SK-N-SH (cell line): ENCODE results near the gene KCTD7. TPM values are rescaled to one million over a fixed set of nuclear protein-coding genes. Genes with fewer than 3 reads are reported as not detected.
"Not testable (repeated sequence)": the region's sequence is repeated elsewhere in the genome, so short reads cannot be mapped to it uniquely, and the experiment has no call there.

Source experiments
- CTCF ChIA-PET: fragments of 300-600, 350-600 bp; formaldehyde crosslinking; extraction: SDS; loops from one replicate; lab custom pipeline; 2021; lab: Yijun Ruan, JAX
- POLR2A ChIA-PET: fragments of 350-600 bp; sonication (Branson Sonifier 250); formaldehyde crosslinking; extraction: SDS; loops from one replicate; lab custom pipeline; 2020; ENCODE audit warnings: antibody characterized with exemption, inconsistent platforms; lab: Yijun Ruan, JAX
- DNase-seq: peaks from one replicate; pipeline ENCODE4 v3.0.0; 2012
- H2AFZ ChIP-seq: fragments of 200-600 bp; sonication (generic); 2 replicates; pipeline ENCODE4 v1.8.1; 2016; ENCODE audit warnings: antibody characterized with exemption, mild to moderate bottlenecking, low read depth
- H3F3A ChIP-seq: fragments of 200-600 bp; sonication (generic); replicated peaks from 2 replicates; pipeline ENCODE3; 2016; ENCODE audit warnings: antibody characterized with exemption, mild to moderate bottlenecking; ENCODE audit not compliant: insufficient read depth
- H3K27ac ChIP-seq, 2 experiments: fragments of 200-500 bp in 1 of 2; fragments of 200-600 bp in 1 of 2; sonication (Bioruptor generic) in 1 of 2; sonication (generic), shearing (Covaris generic) in 1 of 2; 2 replicates each; pipeline versions ENCODE4 v1.5.1 to v1.6.1; 2014 to 2016; ENCODE audit warnings: low read depth in 2 of 2, inconsistent platforms in 1 of 2, low read length in 1 of 2, mild to moderate bottlenecking in 1 of 2, mixed read lengths in 1 of 2
- H3K27me3 ChIP-seq: fragments of 200-600 bp; sonication (generic), shearing (Covaris generic); 2 replicates; pipeline ENCODE4 v1.6.1; 2016; ENCODE audit warnings: mixed run types; ENCODE audit not compliant: insufficient read depth
- H3K36me3 ChIP-seq, 2 experiments: fragments of 200-500 bp in 1 of 2; fragments of 200-600 bp in 1 of 2; sonication (Bioruptor generic) in 1 of 2; sonication (generic) in 1 of 2; replicated peaks in 1 of 2; 2 replicates each; pipeline versions ENCODE3 to v1.5.1; 2014 to 2016; ENCODE audit warnings: low read length in 1 of 2, mild to moderate bottlenecking in 1 of 2; ENCODE audit not compliant: insufficient read depth in 2 of 2, control insufficient read depth in 1 of 2
- H3K4me1 ChIP-seq, 2 experiments: fragments of 200-500 bp in 1 of 2; fragments of 200-600 bp in 1 of 2; sonication (Bioruptor generic) in 1 of 2; sonication (generic), shearing (Covaris generic) in 1 of 2; 2 replicates each; pipeline versions ENCODE4 v1.5.1 to v1.6.1; 2014 to 2016; ENCODE audit warnings: low read depth in 1 of 2, low read length in 1 of 2, mixed run types in 1 of 2; ENCODE audit not compliant: insufficient read depth in 2 of 2, control insufficient read depth in 1 of 2
- H3K4me2 ChIP-seq: fragments of 200-600 bp; sonication (generic), shearing (Covaris generic); 2 replicates; pipeline ENCODE4 v1.6.1; 2017; ENCODE audit warnings: mixed run types
- H3K4me3 ChIP-seq, 2 experiments: fragments of 200-500 bp in 1 of 2; fragments of 200-600 bp in 1 of 2; sonication (Bioruptor generic) in 1 of 2; sonication (generic), shearing (Covaris generic) in 1 of 2; 2 replicates each; pipeline versions ENCODE4 v1.5.1 to v1.8.1; 2014 to 2016; ENCODE audit warnings: low read depth in 2 of 2, inconsistent platforms in 1 of 2, low read length in 1 of 2, mild to moderate bottlenecking in 1 of 2, mixed read lengths in 1 of 2, moderate library complexity in 1 of 2
- H3K79me2 ChIP-seq: fragments of 200-600 bp; sonication (generic); 2 replicates; pipeline ENCODE4 v1.8.1; 2017; ENCODE audit warnings: mild to moderate bottlenecking; ENCODE audit not compliant: insufficient read depth
- H3K9ac ChIP-seq: fragments of 200-600 bp; sonication (generic); 2 replicates; pipeline ENCODE4 v1.6.1; 2017; ENCODE audit warnings: mixed run types
- H3K9me2 ChIP-seq: fragments of 200-600 bp; sonication (generic); 2 replicates; pipeline ENCODE4 v1.6.1; 2017; ENCODE audit warnings: mixed run types
- H3K9me3 ChIP-seq: fragments of 200-600 bp; sonication (generic); 2 replicates; pipeline ENCODE4 v1.6.1; 2017; ENCODE audit warnings: mixed run types, mild to moderate bottlenecking, moderate library complexity
- H4K20me1 ChIP-seq: fragments of 200-600 bp; sonication (generic); 2 replicates; pipeline ENCODE4 v1.6.1; 2017; ENCODE audit warnings: mild to moderate bottlenecking, mixed run types; ENCODE audit not compliant: insufficient read depth
- EP300 ChIP-seq, 2 experiments: IDR thresholded peaks; 2 replicates each; pipeline versions ENCODE4 v1.4.0 to v1.6.1; 2012; ENCODE audit warnings: borderline replicate concordance in 1 of 2, low read depth in 1 of 2, low read length in 1 of 2
- FOSL2 ChIP-seq: IDR thresholded peaks from 2 replicates; pipeline ENCODE4 v1.4.0; 2012; ENCODE audit warnings: low read depth, mild to moderate bottlenecking, moderate library complexity, borderline replicate concordance
- GATA2 ChIP-seq: sonication (generic); formaldehyde crosslinking; IDR thresholded peaks from 2 replicates; pipeline ENCODE4 v1.5.0; 2020; ENCODE audit warnings: mild to moderate bottlenecking, missing genetic modification reagents
- JUND ChIP-seq: IDR thresholded peaks from 2 replicates; pipeline ENCODE4 v1.4.0; 2012
- MAX ChIP-seq: IDR thresholded peaks from 2 replicates; pipeline ENCODE4 v1.4.0; 2012; ENCODE audit warnings: low read depth
- MEF2A ChIP-seq: IDR thresholded peaks from 2 replicates; pipeline ENCODE4 v1.4.0; 2012; ENCODE audit warnings: low read depth, borderline replicate concordance
- MXI1 ChIP-seq: IDR thresholded peaks from 2 replicates; pipeline ENCODE4 v1.6.1; 2012; ENCODE audit warnings: mild to moderate bottlenecking, low read depth, low read length, improper control_type of control experiment
- NRF1 ChIP-seq: IDR thresholded peaks from 2 replicates; pipeline ENCODE4 v1.6.1; 2012; ENCODE audit warnings: low read depth, mild to moderate bottlenecking, low read length
- PBX3 ChIP-seq: IDR thresholded peaks from 2 replicates; pipeline ENCODE4; 2012
- POLR2AphosphoS5 ChIP-seq: IDR thresholded peaks from 2 replicates; pipeline ENCODE4 v1.6.1; 2012; ENCODE audit warnings: low read depth, low read length
- RAD21 ChIP-seq: IDR thresholded peaks from 2 replicates; pipeline ENCODE4 v1.6.1; 2012; ENCODE audit warnings: mild to moderate bottlenecking, low read length
- RXRA ChIP-seq: IDR thresholded peaks from 2 replicates; pipeline ENCODE4 v1.4.0; 2012; ENCODE audit warnings: low read depth, mild to moderate bottlenecking, borderline replicate concordance
- TAF1 ChIP-seq: IDR thresholded peaks from 2 replicates; pipeline ENCODE4 v1.6.1; 2012; ENCODE audit warnings: low read depth, mild to moderate bottlenecking, low read length, moderate library complexity, borderline replicate concordance
- TEAD4 ChIP-seq: IDR thresholded peaks from 2 replicates; pipeline ENCODE4 v1.4.0; 2012; ENCODE audit warnings: mild to moderate bottlenecking, borderline replicate concordance; ENCODE audit not compliant: insufficient read depth
- USF2 ChIP-seq: fragments of 150-350 bp; IDR thresholded peaks from 2 replicates; pipeline ENCODE4 v1.6.1; 2017; ENCODE audit warnings: antibody characterized with exemption, low read length, low read depth, borderline replicate concordance
- ZBTB33 ChIP-seq: IDR thresholded peaks from 2 replicates; pipeline ENCODE4 v1.4.0; 2012; ENCODE audit warnings: low read depth, borderline replicate concordance
- WGBS: methylation state at CpG from one replicate; pipeline ENCODE4 v1.1.6; 2017; ENCODE audit warnings: low lambda C conversion rate; 5-methylcytosine and 5-hydroxymethylcytosine counted together
- polyA plus RNA-seq, 3 experiments: library from polyadenylated mRNA; depleted of rRNA; stranded (reverse); fragments of >200 nt; gene quantifications; 2 replicates each; pipeline ENCODE4 v1.2.3, GENCODE V29; 2012
- TF ChIP-seq, protein P1 (sequence below): fragments of 200-600 bp; sonication (generic); IDR thresholded peaks from 2 replicates; pipeline ENCODE4 v1.6.1; 2017; ENCODE audit warnings: antibody characterized with exemption, mild to moderate bottlenecking, moderate library complexity

Gene KCTD7
- polyA plus RNA-seq, 1 of the 3 experiments (the other 2 are of a cell fraction), result 19.5 TPM

- TF ChIP-seq TAF1 (no peak), MXI1 (no peak), MEF2A (no peak), JUND (no peak), FOSL2 (no peak), RXRA (no peak), TEAD4 (no peak), ZBTB33 (no peak), PBX3 (no peak), GATA2 (CRISPR knock-in tag) (no peak), MAX (no peak), EP300 (IDR thresholded peaks at IDR 0.05; ENCODE audit: borderline replicate concordance in 1 of 2, low read depth in 1 of 2, low read length in 1 of 2) (no peak), NRF1 (no peak), USF2 (no peak), POLR2AphosphoS5 (no peak), RAD21 (no peak)
- TF ChIP-seq, protein P1, sequence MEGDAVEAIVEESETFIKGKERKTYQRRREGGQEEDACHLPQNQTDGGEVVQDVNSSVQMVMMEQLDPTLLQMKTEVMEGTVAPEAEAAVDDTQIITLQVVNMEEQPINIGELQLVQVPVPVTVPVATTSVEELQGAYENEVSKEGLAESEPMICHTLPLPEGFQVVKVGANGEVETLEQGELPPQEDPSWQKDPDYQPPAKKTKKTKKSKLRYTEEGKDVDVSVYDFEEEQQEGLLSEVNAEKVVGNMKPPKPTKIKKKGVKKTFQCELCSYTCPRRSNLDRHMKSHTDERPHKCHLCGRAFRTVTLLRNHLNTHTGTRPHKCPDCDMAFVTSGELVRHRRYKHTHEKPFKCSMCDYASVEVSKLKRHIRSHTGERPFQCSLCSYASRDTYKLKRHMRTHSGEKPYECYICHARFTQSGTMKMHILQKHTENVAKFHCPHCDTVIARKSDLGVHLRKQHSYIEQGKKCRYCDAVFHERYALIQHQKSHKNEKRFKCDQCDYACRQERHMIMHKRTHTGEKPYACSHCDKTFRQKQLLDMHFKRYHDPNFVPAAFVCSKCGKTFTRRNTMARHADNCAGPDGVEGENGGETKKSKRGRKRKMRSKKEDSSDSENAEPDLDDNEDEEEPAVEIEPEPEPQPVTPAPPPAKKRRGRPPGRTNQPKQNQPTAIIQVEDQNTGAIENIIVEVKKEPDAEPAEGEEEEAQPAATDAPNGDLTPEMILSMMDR, result no peak
- TF ChIP-seq, all 33 proteins: peak for 0
- ChIA-PET CTCF (no interaction called here), POLR2A (no interaction called here)
Measured at GRCh38 chr7:66586181-66586580, 42.5 kb upstream of the KCTD7 start.

GRCh38 chr7:66588226-66588625 is 40.5 kb upstream of the KCTD7 start:
- not testable (repeated sequence) for H3K4me2 ChIP-seq, H3K27ac ChIP-seq
- 95% methylated on average over 1 of the region's 1 CpG for WGBS

More at GRCh38 chr7:66586181-66586580, 42.5 kb upstream of the KCTD7 start:
- Histone ChIP-seq H3K27ac (no peak overlapping the region), H3K4me3 (no peak overlapping the region), H2AFZ (no peak overlapping the region), H3K79me2 (peaks cover 100% of the 10 kb centered on the region), H3K9me2 (no peaks in the 10 kb centered on the region), H3K36me3 (peaks cover 10 to 16% of the 10 kb centered on the region in 2 experiments), H3F3A (no peaks in the 10 kb centered on the region), H3K27me3 (no peaks in the 10 kb centered on the region), H3K9me3 (no peaks in the 10 kb centered on the region), H4K20me1 (peaks cover 100% of the 10 kb centered on the region), H3K4me2 (no peak overlapping the region; the same call in 1 of the 2 replicates), H3K9ac (no peak overlapping the region), H3K4me1 (peaks cover 4 to 8% of the 10 kb centered on the region in 2 experiments; a peak in 3 of 4 replicates)
- no peak for DNase-seq
- WGBS, result 100% methylated on average over 1 of the region's 1 CpG

More at GRCh38 chr7:66588226-66588625, 40.5 kb upstream of the KCTD7 start:
- H3K27me3 ChIP-seq, CTCF ChIA-PET, H3K9me3 ChIP-seq, H3K9me2 ChIP-seq, H2AFZ ChIP-seq, H3K4me3 ChIP-seq, DNase-seq, H3K36me3 ChIP-seq, H3K9ac ChIP-seq, H3F3A ChIP-seq: not testable (repeated sequence)
- Histone ChIP-seq H3K4me1 (peaks cover 12 to 13% of the 10 kb centered on the region in 2 experiments; a peak in 3 of 4 replicates), H3K79me2 (peaks cover 99% of the 10 kb centered on the region), H4K20me1 (peaks cover 85% of the 10 kb centered on the region)
- POLR2A ChIA-PET, result interaction anchor here (0.6 kb wide), 1 partner anchor 9 kb away, joined by 3 read pairs; no protein-coding TSS in a partner anchor
